Activated CD4-positive, alpha-beta T cell treated with anti-CD3 and anti-CD28 coated beads for 24 hours (primary cell): ENCODE data around the gene BIRC7.

Source experiments
- DNase-seq, 2 donors: peaks; one replicate each; pipeline ENCODE4 v3.0.0-alpha.2; 2020; ENCODE audit warnings: low read depth in 2 of 2

The BIRC7 gene

GRCh38 chr20:63281742-63282665 is 46.3 kb downstream of the BIRC7 start:
- no peak for DNase-seq

GRCh38 chr20:63282946-63283345 is 47.2 kb downstream of the BIRC7 start:
- no peak for DNase-seq

- DNase-seq = no peak
Measured at GRCh38 chr20:63283397-63284082, 47.8 kb downstream of the BIRC7 start.

GRCh38 chr20:63284083-63284440 is 48.4 kb downstream of the BIRC7 start:
- no peak for DNase-seq

- DNase-seq = no peak
Measured at GRCh38 chr20:63284544-63284949, 48.8 kb downstream of the BIRC7 start.

GRCh38 chr20:63284981-63285524 is 49.3 kb downstream of the BIRC7 start:
- no peak for DNase-seq

GRCh38 chr20:63285636-63286615 is 50.2 kb downstream of the BIRC7 start:
- no peak for DNase-seq

GRCh38 chr20:63286781-63287696 is 51.3 kb downstream of the BIRC7 start:
- DNase-seq = no peak

GRCh38 chr20:63287697-63288580 is 52.2 kb downstream of the BIRC7 start:
- no peak for DNase-seq

GRCh38 chr20:63288581-63289251 is 53.0 kb downstream of the BIRC7 start:
- no peak for DNase-seq

- no peak for DNase-seq
Measured at GRCh38 chr20:63289311-63290135, 53.8 kb downstream of the BIRC7 start.
